ENCODE measurements around the gene TMEM252. TPM values are rescaled to one million over a fixed set of nuclear protein-coding genes. Genes with fewer than 3 reads are reported as not detected.
A peak's percentile ranks its signal among the peaks of the same experiment; 100 is the strongest.

The TMEM252 gene
- total and polyA plus RNA-seq, 2 donors (not counting 1 experiment from before 2014, with no cell fraction given): not detected

DNA sequence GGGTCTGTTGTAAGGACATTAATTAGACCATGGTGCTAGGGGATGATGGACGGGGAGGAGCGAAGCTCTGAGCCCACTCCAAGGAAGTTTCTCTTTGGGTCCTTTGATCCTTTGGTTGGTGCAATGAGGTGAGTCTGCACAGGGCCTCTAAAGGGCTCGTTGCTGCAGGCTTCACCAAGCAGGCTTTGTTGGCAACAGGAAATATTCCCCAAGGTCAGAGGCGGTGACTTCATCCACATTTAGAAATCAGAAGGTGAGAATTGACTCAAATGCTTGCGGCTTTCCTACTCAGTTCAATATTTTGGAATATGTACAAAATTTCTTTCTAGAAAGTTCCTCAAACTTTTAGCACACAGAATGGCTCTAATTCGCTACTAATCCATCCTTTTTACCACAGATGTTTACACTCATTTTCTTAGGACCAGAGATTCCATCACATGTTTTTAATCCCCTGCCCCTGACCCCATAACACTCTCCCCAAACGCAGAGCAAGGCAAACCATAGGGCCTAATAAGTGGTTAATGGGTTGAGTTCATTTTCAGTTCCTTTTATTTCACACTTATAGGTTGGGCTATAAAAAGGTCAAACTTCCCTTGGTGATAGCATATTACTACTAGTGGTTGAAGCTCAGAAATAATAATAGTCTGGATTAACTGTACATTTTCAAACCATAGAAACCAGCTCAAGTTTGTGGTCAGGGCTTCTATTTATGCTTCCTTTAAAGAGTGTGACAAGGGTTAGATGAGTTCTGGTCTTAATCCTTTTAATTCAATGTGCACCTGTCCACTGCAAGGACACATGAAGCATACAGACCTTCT is 37.3 kb upstream of the TMEM252 start:
- H3K4me1 Mint-ChIP-seq: peaks cover 29% of the 10 kb centered on the region
- POLR2A ChIA-PET: no interaction called here
- 14% methylated on average over 4 of the region's 7 CpGs for WGBS (ENCODE audit: insufficient coverage)
- DNase-seq: peak; percentile 43
- Histone ChIP-seq H3K79me2 (ENCODE audit: control insufficient read depth, insufficient read depth, low read length) (no peaks in the 10 kb centered on the region), H3K9ac (ENCODE audit: low read length) (peak overlapping the region; percentile 4), H3K36me3 (replicated peaks in 1 of 2; ENCODE audit: control extremely low read depth in 1 of 2, control insufficient read depth in 1 of 2, extremely low read depth in 1 of 2, insufficient read depth in 2 of 2, low read length in 1 of 2) (no peaks in the 10 kb centered on the region), H3K4me1 (ENCODE audit: control insufficient read depth in 2 of 2, insufficient read depth in 2 of 2, low read length in 2 of 2) (peaks cover 25% of the 10 kb centered on the region in 2 donors), H2AFZ (ENCODE audit: insufficient read depth, low read depth, low read length, poor library complexity, severe bottlenecking) (no peak overlapping the region), H3K27me3 (replicated peaks in 1 of 4; ENCODE audit: control extremely low read depth in 1 of 4, control insufficient read depth in 3 of 4, insufficient read depth in 4 of 4, low read length in 3 of 4) (no peaks in the 10 kb centered on the region), H3K27ac (ENCODE audit: low read length in 2 of 2) (no peak overlapping the region), H3K4me3 (ENCODE audit: control extremely low read depth in 1 of 5, extremely low read depth in 1 of 5, insufficient read depth in 1 of 5, low read depth in 2 of 5, low read length in 4 of 5) (peak overlapping the region in 1 of 5 experiments; percentile 24), H3K9me3 (ENCODE audit: control extremely low read depth in 1 of 3, control insufficient read depth in 2 of 3, insufficient read depth in 1 of 3, low read length in 2 of 3) (no peaks in the 10 kb centered on the region), H4K20me1 (ENCODE audit: control insufficient read depth, insufficient read depth, low read length, poor library complexity, severe bottlenecking) (no peaks in the 10 kb centered on the region), H3K4me2 (replicated peaks; ENCODE audit: low read depth, low read length, poor library complexity, severe bottlenecking) (peak overlapping the region; percentile 47)
- TF ChIP-seq, protein P1, sequence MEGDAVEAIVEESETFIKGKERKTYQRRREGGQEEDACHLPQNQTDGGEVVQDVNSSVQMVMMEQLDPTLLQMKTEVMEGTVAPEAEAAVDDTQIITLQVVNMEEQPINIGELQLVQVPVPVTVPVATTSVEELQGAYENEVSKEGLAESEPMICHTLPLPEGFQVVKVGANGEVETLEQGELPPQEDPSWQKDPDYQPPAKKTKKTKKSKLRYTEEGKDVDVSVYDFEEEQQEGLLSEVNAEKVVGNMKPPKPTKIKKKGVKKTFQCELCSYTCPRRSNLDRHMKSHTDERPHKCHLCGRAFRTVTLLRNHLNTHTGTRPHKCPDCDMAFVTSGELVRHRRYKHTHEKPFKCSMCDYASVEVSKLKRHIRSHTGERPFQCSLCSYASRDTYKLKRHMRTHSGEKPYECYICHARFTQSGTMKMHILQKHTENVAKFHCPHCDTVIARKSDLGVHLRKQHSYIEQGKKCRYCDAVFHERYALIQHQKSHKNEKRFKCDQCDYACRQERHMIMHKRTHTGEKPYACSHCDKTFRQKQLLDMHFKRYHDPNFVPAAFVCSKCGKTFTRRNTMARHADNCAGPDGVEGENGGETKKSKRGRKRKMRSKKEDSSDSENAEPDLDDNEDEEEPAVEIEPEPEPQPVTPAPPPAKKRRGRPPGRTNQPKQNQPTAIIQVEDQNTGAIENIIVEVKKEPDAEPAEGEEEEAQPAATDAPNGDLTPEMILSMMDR (IDR thresholded peaks at IDR 0.05): no peak
- CTCF ChIA-PET: interaction anchor here (0.5 to 1.3 kb wide), 6 partner anchors 10 to 458 kb away, joined by 3 to 8 read pairs (median 6); partner anchors contain the start of genes FXN and PIP5K1B
- peak overlapping the region; percentile 40 for H3K4me3 Mint-ChIP-seq
- intact Hi-C loops (cut with micrococcal nuclease): loop anchor here (5.0 kb wide), 1 partner anchor 1179 kb away; no protein-coding TSS in a partner anchor
- no peaks in the 10 kb centered on the region for H3K9me3 Mint-ChIP-seq (ENCODE audit: insufficient read depth)
- peak; percentile 92 for ATAC-seq (ENCODE audit: low read depth)
- H3K27me3 Mint-ChIP-seq: no peaks in the 10 kb centered on the region
- no peak overlapping the region for H3K27ac Mint-ChIP-seq

DNA sequence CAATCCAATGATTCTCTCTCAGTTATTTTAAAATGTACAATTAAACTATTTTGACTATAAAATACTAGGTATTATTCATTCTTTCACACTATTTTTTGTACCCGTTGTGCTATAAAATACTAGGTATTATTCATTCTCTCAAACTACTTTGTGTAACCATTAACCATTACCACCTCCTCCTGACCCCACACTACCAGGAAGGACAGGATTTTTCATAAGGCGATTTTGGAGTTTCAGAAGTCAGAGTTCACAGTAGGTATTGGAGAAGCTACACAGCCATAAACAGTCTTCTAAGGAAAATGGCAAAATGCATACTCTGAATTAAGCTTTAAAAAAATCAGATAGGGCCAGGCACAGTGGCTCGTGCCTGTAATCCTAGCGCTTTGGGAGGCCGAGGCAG is 35.1 kb upstream of the TMEM252 start:
- intact Hi-C loops (cut with micrococcal nuclease): loop anchor here (5.0 kb wide), 1 partner anchor 1181 kb away; no protein-coding TSS in a partner anchor
- DNase-seq (no peak), ATAC-seq (ENCODE audit: low read depth) (no peak)
- Mint-ChIP-seq H3K27ac (no peak overlapping the region), H3K4me1 (peaks cover 29% of the 10 kb centered on the region), H3K9me3 (ENCODE audit: insufficient read depth) (peaks cover 7% of the 10 kb centered on the region), H3K27me3 (no peaks in the 10 kb centered on the region), H3K4me3 (no peak overlapping the region)
- H3K4me2 ChIP-seq (replicated peaks; ENCODE audit: low read depth, low read length, poor library complexity, severe bottlenecking): no peak overlapping the region
- ChIA-PET POLR2A (no interaction called here), CTCF (interaction anchor here (1.4 to 1.8 kb wide), 3 partner anchors 8 to 460 kb away, joined by 3 to 7 read pairs (median 4); partner anchors contain the start of gene FXN)
- peaks cover 25% of the 10 kb centered on the region in 2 donors for H3K4me1 ChIP-seq (ENCODE audit: control insufficient read depth in 2 of 2, insufficient read depth in 2 of 2, low read length in 2 of 2)
- H3K36me3 ChIP-seq (replicated peaks in 1 of 2; ENCODE audit: control extremely low read depth in 1 of 2, control insufficient read depth in 1 of 2, extremely low read depth in 1 of 2, insufficient read depth in 2 of 2, low read length in 1 of 2): no peaks in the 10 kb centered on the region
- H3K4me3 ChIP-seq (ENCODE audit: control extremely low read depth in 1 of 5, extremely low read depth in 1 of 5, insufficient read depth in 1 of 5, low read depth in 2 of 5, low read length in 4 of 5): no peak overlapping the region
- H3K27ac ChIP-seq (ENCODE audit: low read length in 2 of 2): no peak overlapping the region
- WGBS (ENCODE audit: insufficient coverage): 67% methylated on average over 3 of the region's 5 CpGs
- no peak overlapping the region for H2AFZ ChIP-seq (ENCODE audit: insufficient read depth, low read depth, low read length, poor library complexity, severe bottlenecking)
- peaks cover 0 to 8% (median 7%) of the 10 kb centered on the region in 3 donors for H3K9me3 ChIP-seq (ENCODE audit: control extremely low read depth in 1 of 3, control insufficient read depth in 2 of 3, insufficient read depth in 1 of 3, low read length in 2 of 3)
- no peaks in the 10 kb centered on the region for H4K20me1 ChIP-seq (ENCODE audit: control insufficient read depth, insufficient read depth, low read length, poor library complexity, severe bottlenecking)
- no peak for TF ChIP-seq EZH2 (IDR thresholded peaks at IDR 0.05; ENCODE audit: borderline replicate concordance, insufficient read depth, low read depth, low read length, poor library complexity, severe bottlenecking)
- TF ChIP-seq, protein P1 (IDR thresholded peaks at IDR 0.05): no peak
- H3K79me2 ChIP-seq (ENCODE audit: control insufficient read depth, insufficient read depth, low read length): no peaks in the 10 kb centered on the region
- no peak overlapping the region for H3K9ac ChIP-seq (ENCODE audit: low read length)
- H3K27me3 ChIP-seq (replicated peaks in 1 of 4; ENCODE audit: control extremely low read depth in 1 of 4, control insufficient read depth in 3 of 4, insufficient read depth in 4 of 4, low read length in 3 of 4): no peaks in the 10 kb centered on the region
